ENCODE data around the gene ELMO1. TPM values are rescaled to one million over a fixed set of nuclear protein-coding genes. Genes with fewer than 3 reads are reported as not detected.

ELMO1 gene
- total and polyA plus RNA-seq, 9 donors = 8.9 to 48.9 (median 28.0) TPM

DNA sequence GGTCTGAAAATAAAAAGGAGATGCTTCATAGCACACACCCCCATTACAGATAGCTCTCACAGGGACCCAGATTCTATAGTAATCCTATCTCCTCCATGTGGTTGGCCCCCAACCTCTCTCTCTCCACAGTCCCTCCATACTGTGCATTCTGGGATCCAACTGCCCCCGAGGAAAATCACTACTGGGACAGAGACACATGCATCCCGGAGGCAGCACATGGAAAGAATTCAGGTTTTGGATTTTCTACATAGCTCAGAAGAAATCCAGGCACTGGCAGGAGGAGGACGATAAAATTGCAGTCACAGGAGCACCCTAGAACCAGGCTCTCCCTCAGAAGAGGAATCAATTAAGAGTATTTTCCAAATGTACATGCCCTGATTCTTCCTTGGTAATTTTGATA, 239.5 kb downstream of the ELMO1 start:
- DNase-seq = no peak
- no peaks in the 10 kb centered on the region for H3K36me3 ChIP-seq
- H3K9me3 ChIP-seq = no peaks in the 10 kb centered on the region
- intact Hi-C loops (cut with DNase I) = loop anchor here in 2 of 4 donors (10.0 kb wide), 2 partner anchors 626 to 706 kb away; partner anchors contain the start of gene SFRP4 (in 1 of the 2)
- no peak overlapping the region for H3K4me3 ChIP-seq
- H3K27ac ChIP-seq = peak overlapping the region in 1 of 2 donors; percentile 75
- TF ChIP-seq, protein P1, sequence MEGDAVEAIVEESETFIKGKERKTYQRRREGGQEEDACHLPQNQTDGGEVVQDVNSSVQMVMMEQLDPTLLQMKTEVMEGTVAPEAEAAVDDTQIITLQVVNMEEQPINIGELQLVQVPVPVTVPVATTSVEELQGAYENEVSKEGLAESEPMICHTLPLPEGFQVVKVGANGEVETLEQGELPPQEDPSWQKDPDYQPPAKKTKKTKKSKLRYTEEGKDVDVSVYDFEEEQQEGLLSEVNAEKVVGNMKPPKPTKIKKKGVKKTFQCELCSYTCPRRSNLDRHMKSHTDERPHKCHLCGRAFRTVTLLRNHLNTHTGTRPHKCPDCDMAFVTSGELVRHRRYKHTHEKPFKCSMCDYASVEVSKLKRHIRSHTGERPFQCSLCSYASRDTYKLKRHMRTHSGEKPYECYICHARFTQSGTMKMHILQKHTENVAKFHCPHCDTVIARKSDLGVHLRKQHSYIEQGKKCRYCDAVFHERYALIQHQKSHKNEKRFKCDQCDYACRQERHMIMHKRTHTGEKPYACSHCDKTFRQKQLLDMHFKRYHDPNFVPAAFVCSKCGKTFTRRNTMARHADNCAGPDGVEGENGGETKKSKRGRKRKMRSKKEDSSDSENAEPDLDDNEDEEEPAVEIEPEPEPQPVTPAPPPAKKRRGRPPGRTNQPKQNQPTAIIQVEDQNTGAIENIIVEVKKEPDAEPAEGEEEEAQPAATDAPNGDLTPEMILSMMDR (IDR thresholded peaks at IDR 0.05) = no peak
- TF ChIP-seq POLR2A (IDR thresholded peaks at IDR 0.05) (no peak), EP300 (IDR thresholded peaks at IDR 0.05) (no peak)
- 73 to 80% (median 74%) methylated on average over 3 of the region's 3 CpGs for WGBS, 3 donors
- no peaks in the 10 kb centered on the region for H3K27me3 ChIP-seq
- H3K4me1 ChIP-seq (ENCODE audit: insufficient read depth) = peaks cover 1% of the 10 kb centered on the region

DNA sequence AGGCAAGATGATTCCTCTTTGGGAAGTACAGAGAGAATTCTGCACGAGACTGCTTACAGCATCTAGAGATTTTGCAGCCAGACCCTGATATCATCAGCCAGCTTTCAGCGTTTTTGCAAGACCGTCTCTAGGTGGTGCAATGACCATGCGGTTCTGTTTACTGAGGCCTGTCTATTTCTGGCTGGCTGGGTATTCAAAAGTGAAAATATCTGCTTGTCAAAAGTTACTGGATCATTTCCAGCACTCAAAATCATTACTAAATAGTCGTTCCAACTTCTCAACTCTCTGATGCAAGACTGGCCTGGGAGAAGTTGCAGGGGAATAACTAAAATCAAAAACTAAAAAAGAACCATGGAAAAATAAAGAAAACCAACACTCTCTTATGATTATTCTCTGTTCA, 240.1 kb downstream of the ELMO1 start:
- no peak for TF ChIP-seq POLR2A (IDR thresholded peaks at IDR 0.05)
- TF ChIP-seq, protein P1 (IDR thresholded peaks at IDR 0.05) = peak in 2 of 3 donors; percentile 20 to 33
- TF ChIP-seq EP300 (IDR thresholded peaks at IDR 0.05) = no peak
- 1 to 5% (median 1%) methylated on average over 5 of the region's 5 CpGs for WGBS, 3 donors
- Histone ChIP-seq H3K4me3 (no peak overlapping the region), H3K36me3 (no peaks in the 10 kb centered on the region), H3K27ac (peak overlapping the region in 1 of 2 donors; percentile 75), H3K9me3 (no peaks in the 10 kb centered on the region), H3K27me3 (no peaks in the 10 kb centered on the region), H3K4me1 (ENCODE audit: insufficient read depth) (peaks cover 1% of the 10 kb centered on the region)
- intact Hi-C loops (cut with DNase I) = loop anchor here in 2 of 4 donors (10.0 kb wide), 2 partner anchors 626 to 706 kb away; partner anchors contain the start of gene SFRP4 (in 1 of the 2)
- DNase-seq = peak; percentile 50 to 80 (median 67)

DNA sequence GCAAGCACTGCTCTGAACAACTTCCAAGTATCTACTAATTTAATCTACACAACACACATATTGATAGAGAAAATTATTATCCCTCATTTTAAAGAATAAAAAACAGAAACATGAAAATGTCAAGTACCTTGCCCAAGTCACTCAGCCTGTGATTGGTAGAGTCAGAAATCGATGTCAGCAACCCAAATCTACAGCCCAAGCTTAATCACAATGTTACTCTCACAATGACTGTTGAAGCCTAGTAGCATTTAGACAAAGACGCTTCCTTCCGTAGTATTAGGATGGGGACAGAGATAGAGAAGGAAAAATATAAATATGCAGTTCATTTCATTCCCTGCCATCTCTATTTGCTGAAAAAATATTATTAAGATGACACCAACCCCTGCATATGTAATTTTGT, 242.5 kb downstream of the ELMO1 start:
- no peak overlapping the region for H3K4me3 ChIP-seq
- WGBS, 3 donors = 94 to 99% (median 97%) methylated on average over 3 of the region's 3 CpGs
- intact Hi-C loops (cut with DNase I) = loop anchor here in 2 of 4 donors (10.0 kb wide), 2 partner anchors 629 to 709 kb away; partner anchors contain the start of gene SFRP4 (in 1 of the 2)

DNA sequence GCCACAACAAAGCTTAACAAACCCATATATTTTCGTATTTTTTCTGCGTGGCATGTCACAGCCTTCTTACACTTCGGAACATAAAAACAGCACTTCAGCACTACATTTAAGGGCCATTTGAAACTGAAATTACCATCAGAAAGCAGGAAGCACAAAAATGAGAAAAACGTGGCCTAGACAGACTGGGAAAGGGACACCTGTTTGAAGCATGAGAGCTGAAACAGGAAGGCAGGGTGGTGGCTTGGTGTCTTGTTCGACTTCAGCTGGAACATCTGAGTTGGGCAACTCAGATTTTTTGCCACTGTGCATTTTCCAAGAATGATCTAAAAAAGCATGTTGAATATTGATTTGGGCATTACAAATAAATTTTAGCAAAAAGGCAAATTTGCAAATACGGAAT, 243.2 kb downstream of the ELMO1 start:
- Histone ChIP-seq H3K9me3 (no peaks in the 10 kb centered on the region), H3K4me1 (ENCODE audit: insufficient read depth) (peaks cover 2% of the 10 kb centered on the region), H3K36me3 (no peaks in the 10 kb centered on the region), H3K4me3 (no peak overlapping the region), H3K27ac (no peak overlapping the region), H3K27me3 (no peaks in the 10 kb centered on the region)
- TF ChIP-seq, protein P1 (IDR thresholded peaks at IDR 0.05) = no peak
- TF ChIP-seq POLR2A (IDR thresholded peaks at IDR 0.05) = no peak
- no peak for TF ChIP-seq EP300 (IDR thresholded peaks at IDR 0.05)
- no peak for DNase-seq
- 75 to 90% (median 77%) methylated on average over 6 of the region's 6 CpGs for WGBS, 3 donors
- intact Hi-C loops (cut with DNase I) = loop anchor here in 2 of 4 donors (10.0 kb wide), 2 partner anchors 629 to 709 kb away; partner anchors contain the start of gene SFRP4 (in 1 of the 2)

More for the DNA sequence above, 242.5 kb downstream of the ELMO1 start:
- no peaks in the 10 kb centered on the region for H3K27me3 ChIP-seq
- no peak for DNase-seq
- no peaks in the 10 kb centered on the region for H3K36me3 ChIP-seq
- TF ChIP-seq, protein P1 (IDR thresholded peaks at IDR 0.05) = no peak
- no peak for TF ChIP-seq EP300 (IDR thresholded peaks at IDR 0.05)
- TF ChIP-seq POLR2A (IDR thresholded peaks at IDR 0.05) = no peak
- H3K4me1 ChIP-seq (ENCODE audit: insufficient read depth) = peaks cover 2% of the 10 kb centered on the region
- no peak overlapping the region for H3K27ac ChIP-seq
- H3K9me3 ChIP-seq = no peaks in the 10 kb centered on the region

All from ovary (tissue), 9 donors.